Common myeloid progenitor, CD34-positive (primary cell): ENCODE results near the gene TRHDE.

Experiments
- CTCF ChIA-PET: fragments of 350-600 bp; sonication (Branson Sonifier 250); formaldehyde crosslinking; loops from one replicate; lab custom pipeline; 2021; ENCODE audit warnings: antibody characterized with exemption; lab: Charles Lee
- POLR2A ChIA-PET: fragments of 350-600 bp; sonication (Branson Sonifier 250); formaldehyde crosslinking; loops from one replicate; lab custom pipeline; 2021; ENCODE audit warnings: antibody characterized with exemption; lab: Charles Lee
- DNase-seq, 3 donors: peaks; one replicate each; pipeline versions ENCODE4 v3.0.0 to v3.0.0-alpha.2; 2013
- H3K27ac ChIP-seq, 2 experiments: 1 replicate in 1 of 2; 2 replicates in 1 of 2; pipeline ENCODE4 v1.7.0; 2013; ENCODE audit warnings: inconsistent platforms in 2 of 2, low read length in 2 of 2, mild to moderate bottlenecking in 2 of 2, low read depth in 1 of 2, moderate library complexity in 1 of 2; ENCODE audit not compliant: severe bottlenecking in 2 of 2, insufficient read depth in 1 of 2, poor library complexity in 1 of 2
- H3K27me3 ChIP-seq, 5 experiments: replicated peaks in 2 of 5; 1 replicate in 3 of 5; 2 replicates in 2 of 5; pipeline versions ENCODE4 v1.6.1 to v1.7.0; 2013; ENCODE audit warnings: low read length in 4 of 5, mild to moderate bottlenecking in 2 of 5, moderate library complexity in 2 of 5, inconsistent platforms in 1 of 5; ENCODE audit not compliant: insufficient read depth in 5 of 5, control insufficient read depth in 4 of 5
- H3K36me3 ChIP-seq, 4 experiments: 1 replicate in 2 of 4; 2 replicates in 2 of 4; pipeline versions ENCODE4 v1.6.1 to v1.7.0; 2013; ENCODE audit warnings: low read length in 3 of 4, control low read depth in 1 of 4, mild to moderate bottlenecking in 1 of 4; ENCODE audit not compliant: control insufficient read depth in 4 of 4, insufficient read depth in 4 of 4
- H3K4me1 ChIP-seq, 4 experiments: 1 replicate in 3 of 4; 2 replicates in 1 of 4; pipeline versions ENCODE4 v1.6.1 to v1.7.1; 2013; ENCODE audit warnings: low read length in 3 of 4, mild to moderate bottlenecking in 3 of 4, control low read depth in 1 of 4, inconsistent platforms in 1 of 4, moderate library complexity in 1 of 4; ENCODE audit not compliant: control insufficient read depth in 4 of 4, insufficient read depth in 4 of 4; ENCODE audit errors: control extremely low read depth in 1 of 4
- H3K4me3 ChIP-seq, 7 experiments: 1 replicate in 4 of 7; 2 replicates in 3 of 7; pipeline versions ENCODE4 v1.5.1 to v1.7.0; 2013; ENCODE audit warnings: mild to moderate bottlenecking in 7 of 7, low read length in 6 of 7, moderate library complexity in 6 of 7, inconsistent platforms in 2 of 7, low read depth in 2 of 7, control low read depth in 1 of 7; ENCODE audit not compliant: insufficient read depth in 4 of 7, control insufficient read depth in 1 of 7; ENCODE audit errors: extremely low read depth in 1 of 7
- H3K9me3 ChIP-seq, 5 experiments: 1 replicate in 4 of 5; 2 replicates in 1 of 5; pipeline versions ENCODE4 v1.6.1 to v1.7.1; 2013; ENCODE audit warnings: low read length in 4 of 5, mild to moderate bottlenecking in 2 of 5, inconsistent platforms in 1 of 5, low read depth in 1 of 5, moderate library complexity in 1 of 5; ENCODE audit not compliant: control insufficient read depth in 4 of 5, insufficient read depth in 2 of 5; ENCODE audit errors: control extremely low read depth in 1 of 5
- WGBS: methylation state at CpG from one replicate; pipeline ENCODE4 v1.1.5; 2013; ENCODE audit not compliant: insufficient coverage; 5-methylcytosine and 5-hydroxymethylcytosine counted together

The TRHDE gene

DNA sequence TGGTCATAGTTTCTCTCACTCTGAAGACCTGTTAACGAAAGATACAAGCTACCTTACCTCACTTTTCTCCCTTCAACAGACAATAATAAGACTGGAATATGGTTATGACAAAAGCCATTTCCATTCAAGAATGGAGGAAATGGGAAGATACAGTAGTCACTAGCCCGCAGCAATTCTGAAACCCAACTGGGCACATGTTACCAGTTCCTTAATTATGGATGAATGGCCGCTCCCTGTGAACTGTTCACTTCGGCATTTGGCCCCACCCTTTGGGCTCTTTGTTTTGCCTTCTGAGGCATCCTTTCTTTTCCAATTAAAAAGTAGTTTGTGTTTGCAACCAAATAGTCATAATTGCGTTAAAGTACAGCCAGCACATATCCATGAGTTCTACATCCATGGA lies 19.0 kb downstream of the TRHDE start:
- DNase-seq, result no peak
- Histone ChIP-seq H3K9me3 (peaks cover 0 to 3% (median 0%) of the 10 kb centered on the region in 5 experiments), H3K27me3 (no peaks in the 10 kb centered on the region), H3K4me3 (no peak overlapping the region), H3K4me1 (no peaks in the 10 kb centered on the region), H3K36me3 (no peaks in the 10 kb centered on the region), H3K27ac (no peak overlapping the region)
- ChIA-PET CTCF (interaction anchor here (1.2 kb wide), 1 partner anchor 19 kb away, joined by 3 read pairs; the partner anchor contains the start of gene TRHDE), POLR2A (no interaction called here)
- WGBS, result 90% methylated on average over 3 of the region's 5 CpGs

DNA sequence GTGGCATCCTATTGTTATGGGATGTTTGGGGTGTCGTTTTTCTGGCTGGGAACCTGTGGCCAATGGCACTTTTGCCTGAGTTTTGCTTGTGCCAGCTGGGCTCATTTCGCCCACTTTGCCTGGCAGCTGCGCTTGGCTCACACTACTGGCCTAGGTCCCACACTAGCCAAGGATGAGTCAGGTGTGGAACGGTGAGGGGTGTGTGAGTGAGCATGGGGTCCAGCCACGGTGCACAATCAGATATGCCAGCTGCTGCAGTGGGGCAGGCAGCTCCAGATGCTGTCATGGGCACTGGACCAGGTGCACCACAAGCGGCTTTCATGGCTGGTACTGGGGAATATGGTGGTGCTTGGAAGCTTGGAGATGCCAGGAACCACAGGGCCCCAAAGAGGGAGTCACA lies 21.5 kb downstream of the TRHDE start:
- ChIA-PET CTCF (no interaction called here), POLR2A (no interaction called here)
- DNase-seq, result no peak
- Histone ChIP-seq H3K4me1 (no peaks in the 10 kb centered on the region), H3K9me3 (peaks cover 0 to 3% (median 0%) of the 10 kb centered on the region in 5 experiments), H3K36me3 (no peaks in the 10 kb centered on the region), H3K27ac (no peak overlapping the region), H3K4me3 (no peak overlapping the region), H3K27me3 (no peaks in the 10 kb centered on the region)
- 95% methylated on average over 3 of the region's 6 CpGs for WGBS

DNA sequence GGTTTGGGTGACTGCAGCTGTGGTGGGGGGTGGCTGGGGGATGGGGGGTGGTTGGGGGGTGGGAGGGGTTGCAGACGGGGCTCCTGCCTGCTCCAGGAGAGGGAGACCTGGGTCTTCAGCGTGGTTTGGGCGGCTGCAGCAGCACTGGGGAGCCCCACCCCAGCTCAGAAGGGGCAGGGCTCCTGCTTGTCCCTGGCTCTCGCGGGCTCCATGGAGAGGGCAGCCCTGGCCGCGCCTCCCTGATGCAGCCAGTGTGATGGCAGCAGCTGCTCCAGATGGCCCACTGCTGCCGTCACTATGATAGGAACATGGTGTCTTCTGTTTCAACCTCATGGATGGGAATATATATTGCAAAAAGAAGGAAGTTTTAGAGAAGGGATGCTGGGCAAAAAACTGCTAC lies 22.9 kb downstream of the TRHDE start:
- DNase-seq, result no peak
- ChIA-PET POLR2A (no interaction called here), CTCF (no interaction called here)
- Histone ChIP-seq H3K9me3 (peaks cover 0 to 3% (median 0%) of the 10 kb centered on the region in 5 experiments), H3K27me3 (no peaks in the 10 kb centered on the region), H3K4me1 (no peaks in the 10 kb centered on the region), H3K4me3 (no peak overlapping the region), H3K36me3 (no peaks in the 10 kb centered on the region), H3K27ac (no peak overlapping the region)
- WGBS, result 94% methylated on average over 5 of the region's 8 CpGs

DNA sequence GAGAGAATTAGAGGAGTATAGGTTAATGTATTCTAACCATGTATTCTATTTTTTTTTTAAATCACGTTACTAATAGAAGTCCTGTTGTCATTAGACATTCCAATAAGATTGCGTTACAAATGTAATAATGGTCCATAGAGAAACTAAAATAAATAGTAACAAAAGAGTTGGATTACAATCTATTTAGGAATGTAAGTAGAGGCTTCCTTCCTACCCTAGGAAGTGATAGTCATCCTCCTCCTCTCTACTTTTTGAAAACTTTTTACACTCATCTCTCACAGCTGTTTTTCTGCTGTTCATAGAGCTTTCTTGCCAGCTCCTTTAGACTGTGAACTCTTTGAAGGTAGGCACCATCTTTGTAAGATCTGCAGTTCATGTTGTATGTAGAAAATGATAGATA lies 23.6 kb downstream of the TRHDE start:
- DNase-seq, result no peak
- CTCF ChIA-PET, result no interaction called here
- Histone ChIP-seq H3K4me3 (no peak overlapping the region), H3K27me3 (no peaks in the 10 kb centered on the region), H3K9me3 (peaks cover 0 to 3% (median 0%) of the 10 kb centered on the region in 5 experiments), H3K27ac (no peak overlapping the region), H3K4me1 (no peaks in the 10 kb centered on the region), H3K36me3 (no peaks in the 10 kb centered on the region)
- WGBS, result no CpG with 5 or more reads among the region's 2 CpGs
- POLR2A ChIA-PET, result no interaction called here

DNA sequence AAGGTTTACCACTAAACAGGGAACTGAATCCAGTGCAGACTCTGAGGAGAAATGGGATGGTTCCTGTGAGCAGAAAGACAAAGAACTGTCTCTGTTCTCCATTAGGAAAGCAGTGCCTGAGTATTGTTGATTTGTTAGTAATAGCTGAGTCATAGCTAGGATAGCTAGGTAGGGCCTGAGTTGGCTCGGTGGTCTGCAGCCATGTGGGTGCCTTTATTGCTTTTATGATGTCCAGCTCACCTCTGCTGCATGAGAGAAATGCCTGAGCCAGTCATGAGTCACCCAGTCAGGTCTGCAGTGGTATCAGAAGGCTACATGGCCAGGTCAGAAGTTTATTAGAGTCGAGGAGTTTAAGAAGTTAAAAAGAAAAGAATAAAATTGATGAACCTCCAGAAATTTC lies 24.2 kb downstream of the TRHDE start:
- Histone ChIP-seq H3K4me1 (no peaks in the 10 kb centered on the region), H3K9me3 (peaks cover 0 to 3% (median 0%) of the 10 kb centered on the region in 5 experiments), H3K36me3 (no peaks in the 10 kb centered on the region), H3K4me3 (no peak overlapping the region), H3K27ac (no peak overlapping the region), H3K27me3 (no peaks in the 10 kb centered on the region)
- no peak for DNase-seq
- 96% methylated on average over 2 of the region's 2 CpGs for WGBS
- ChIA-PET POLR2A (no interaction called here), CTCF (no interaction called here)

DNA sequence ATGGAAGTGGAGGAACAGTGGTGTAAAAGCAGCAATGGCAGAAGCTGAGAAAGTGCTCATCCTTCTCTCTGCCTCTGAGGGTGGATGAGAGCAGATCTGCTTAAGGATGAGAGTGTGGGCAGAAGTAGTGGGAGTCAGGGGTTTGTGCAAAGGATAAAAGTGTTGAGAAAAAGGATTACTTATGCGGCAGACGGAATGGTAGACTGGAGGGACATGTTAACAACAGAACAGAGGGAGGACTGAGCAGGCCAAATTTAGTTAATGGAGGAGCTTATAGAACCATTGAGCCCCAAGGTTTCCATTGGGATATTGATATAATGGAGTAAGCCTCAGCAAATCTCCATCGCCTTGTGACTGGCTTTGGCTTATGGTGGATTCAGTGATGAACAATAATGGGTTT lies 25.5 kb downstream of the TRHDE start:
- Histone ChIP-seq H3K27ac (no peak overlapping the region), H3K36me3 (no peaks in the 10 kb centered on the region), H3K4me1 (no peaks in the 10 kb centered on the region), H3K9me3 (peaks cover 0 to 3% (median 0%) of the 10 kb centered on the region in 5 experiments), H3K4me3 (no peak overlapping the region), H3K27me3 (no peaks in the 10 kb centered on the region)
- ChIA-PET POLR2A (no interaction called here), CTCF (no interaction called here)
- 100% methylated on average over 2 of the region's 3 CpGs for WGBS
- DNase-seq, result no peak

DNA sequence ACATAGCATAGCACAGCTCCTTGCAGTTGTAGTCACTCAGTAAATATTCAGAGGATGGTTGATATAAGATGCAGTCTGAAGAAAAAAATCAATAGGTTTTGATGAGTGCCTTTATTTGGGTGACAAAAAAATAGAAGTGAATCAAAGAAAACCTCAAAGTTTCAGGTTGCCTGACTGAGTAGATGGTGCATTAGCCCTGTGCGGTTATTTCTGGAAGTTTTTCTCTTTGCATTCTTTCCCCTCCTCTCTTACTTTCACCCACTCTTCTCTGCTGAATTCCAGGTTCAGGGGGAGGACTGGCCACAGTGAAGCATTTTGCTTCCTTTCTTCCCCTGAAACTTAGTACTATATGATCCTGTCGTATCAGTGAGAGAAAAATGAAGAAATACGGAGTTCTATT lies 28.6 kb downstream of the TRHDE start:
- CTCF ChIA-PET, result no interaction called here
- 100% methylated on average over 1 of the region's 3 CpGs for WGBS

More for the DNA sequence above, 28.6 kb downstream of the TRHDE start:
- Histone ChIP-seq H3K27me3 (no peaks in the 10 kb centered on the region), H3K27ac (no peak overlapping the region), H3K36me3 (no peaks in the 10 kb centered on the region), H3K4me3 (no peak overlapping the region), H3K9me3 (no peaks in the 10 kb centered on the region), H3K4me1 (no peaks in the 10 kb centered on the region)
- POLR2A ChIA-PET, result no interaction called here
- no peak for DNase-seq
